B cell (primary cell): Measurements from ENCODE around the gene DDX23. TPM values are rescaled to one million over a fixed set of nuclear protein-coding genes. Genes with fewer than 3 reads are reported as not detected.

Experiments used
- ATAC-seq: fragments of 200-7000 bp; cut with Tn5 transposase; one replicate; pipeline ENCODE4 v1.10.0; 2021; ENCODE audit warnings: low read depth, mild to moderate bottlenecking, moderate number of reproducible peaks, moderate library complexity
- CTCF ChIA-PET: fragments of 350-600 bp; sonication (Branson Sonifier 250); formaldehyde crosslinking; loops from one replicate; lab custom pipeline; 2021; ENCODE audit warnings: antibody characterized with exemption, inconsistent platforms; lab: Charles Lee
- POLR2A ChIA-PET: fragments of 350-600 bp; sonication (Branson Sonifier 250); formaldehyde crosslinking; loops from one replicate; lab custom pipeline; 2021; ENCODE audit warnings: antibody characterized with exemption; lab: Charles Lee
- DNase-seq: peaks from one replicate; pipeline ENCODE4 v3.0.0; 2013
- H2AFZ ChIP-seq: 2 replicates; pipeline ENCODE4 v1.6.1; 2012; ENCODE audit warnings: mild to moderate bottlenecking, low read depth, low read length; ENCODE audit not compliant: insufficient read depth, poor library complexity, severe bottlenecking
- H3K27ac ChIP-seq, 2 donors: 1 replicate in 1 of 2; 2 replicates in 1 of 2; pipeline ENCODE4 v1.5.1; 2012 to 2013; ENCODE audit warnings: low read length in 2 of 2, mild to moderate bottlenecking in 2 of 2, moderate library complexity in 1 of 2
- H3K27me3 ChIP-seq, 4 experiments: fragments of 200-600 bp in 1 of 4; sonication (generic) in 1 of 4; replicated peaks in 1 of 4; 1 replicate in 2 of 4; 2 replicates in 2 of 4; pipeline versions ENCODE4 v1.6.1 to v1.7.0; 2013 to 2016; ENCODE audit warnings: low read length in 3 of 4, mild to moderate bottlenecking in 2 of 4, mixed read lengths in 1 of 4, moderate library complexity in 1 of 4; ENCODE audit not compliant: insufficient read depth in 4 of 4, control insufficient read depth in 3 of 4; ENCODE audit errors: control extremely low read depth in 1 of 4
- H3K36me3 ChIP-seq, 2 experiments: replicated peaks in 1 of 2; 1 replicate in 1 of 2; 2 replicates in 1 of 2; pipeline versions ENCODE4 v1.6.1 to v1.7.1; 2013; ENCODE audit warnings: low read length in 1 of 2; ENCODE audit not compliant: insufficient read depth in 2 of 2, control insufficient read depth in 1 of 2; ENCODE audit errors: control extremely low read depth in 1 of 2, extremely low read depth in 1 of 2
- H3K4me1 ChIP-seq, 2 donors: fragments of 200-600 bp in 1 of 2; sonication (generic) in 1 of 2; 1 replicate in 1 of 2; 2 replicates in 1 of 2; pipeline versions ENCODE4 v1.5.1 to v1.6.1; 2013 to 2017; ENCODE audit warnings: low read length in 2 of 2; ENCODE audit not compliant: control insufficient read depth in 2 of 2, insufficient read depth in 2 of 2
- H3K4me2 ChIP-seq: replicated peaks from 2 replicates; pipeline ENCODE3; 2012; ENCODE audit warnings: mild to moderate bottlenecking, low read depth, low read length; ENCODE audit not compliant: poor library complexity, severe bottlenecking
- H3K4me3 ChIP-seq, 5 experiments: fragments of 200-600 bp in 1 of 5; sonication (generic) in 1 of 5; 1 replicate in 3 of 5; 2 replicates in 2 of 5; pipeline versions ENCODE4 v1.5.1 to v1.7.0; 2011 to 2016; ENCODE audit warnings: low read length in 4 of 5, mild to moderate bottlenecking in 4 of 5, low read depth in 2 of 5, control low read depth in 1 of 5, moderate library complexity in 1 of 5; ENCODE audit not compliant: insufficient read depth in 1 of 5; ENCODE audit errors: control extremely low read depth in 1 of 5, extremely low read depth in 1 of 5
- H3K79me2 ChIP-seq: fragments of 200-600 bp; sonication (generic); one replicate; pipeline ENCODE4 v1.6.0; 2016; ENCODE audit warnings: low read length; ENCODE audit not compliant: control insufficient read depth, insufficient read depth
- H3K9ac ChIP-seq: fragments of 200-600 bp; sonication (generic); 2 replicates; pipeline ENCODE4 v1.6.1; 2017; ENCODE audit warnings: mild to moderate bottlenecking, low read length, moderate library complexity
- H3K9me3 ChIP-seq, 3 donors: one replicate each; pipeline versions ENCODE4 v1.6.1 to v1.7.1; 2013; ENCODE audit warnings: low read length in 2 of 3; ENCODE audit not compliant: control insufficient read depth in 2 of 3, insufficient read depth in 1 of 3; ENCODE audit errors: control extremely low read depth in 1 of 3
- H4K20me1 ChIP-seq: 2 replicates; pipeline ENCODE4 v1.6.0; 2012; ENCODE audit warnings: mild to moderate bottlenecking, low read length; ENCODE audit not compliant: insufficient read depth, control insufficient read depth, poor library complexity, severe bottlenecking
- H3K27ac Mint-ChIP-seq: one replicate; pipeline ENCODE4 v1.8.0; 2021; ENCODE audit warnings: mixed read lengths
- H3K27me3 Mint-ChIP-seq: one replicate; pipeline ENCODE4 v1.8.0; 2021; ENCODE audit warnings: mixed read lengths
- H3K4me1 Mint-ChIP-seq: one replicate; pipeline ENCODE4 v1.8.0; 2021; ENCODE audit warnings: mixed read lengths
- H3K4me3 Mint-ChIP-seq: one replicate; pipeline ENCODE4 v1.8.0; 2021; ENCODE audit warnings: mixed read lengths
- H3K9me3 Mint-ChIP-seq: one replicate; pipeline ENCODE4 v1.8.0; 2022; ENCODE audit warnings: mixed read lengths; ENCODE audit not compliant: insufficient read depth
- EZH2 ChIP-seq: IDR thresholded peaks from 2 replicates; pipeline ENCODE4 v1.6.1; 2012; ENCODE audit warnings: borderline replicate concordance, low read depth, mild to moderate bottlenecking, moderate library complexity, low read length; ENCODE audit not compliant: insufficient read depth, poor library complexity, severe bottlenecking
- WGBS: methylation state at CpG from one replicate; pipeline ENCODE4 v1.1.5; 2013; ENCODE audit warnings: missing lambda C conversion rate; ENCODE audit not compliant: insufficient coverage; 5-methylcytosine and 5-hydroxymethylcytosine counted together
- intact Hi-C: fragments of 100-400 bp; cut with micrococcal nuclease; formaldehyde crosslinking; loops from one replicate; pipeline ENCODE4 v1.10.0; 2022
- polyA plus RNA-seq: library from polyadenylated mRNA; depleted of rRNA; stranded (reverse); fragments of >200 nt; gene quantifications from 2 replicates; pipeline ENCODE4 v1.2.3, GENCODE V29; 2012
- total RNA-seq, 2 donors: library from RNA; stranded (reverse); fragments of 120-200 nt in 1 of 2; gene quantifications; 1 replicate in 1 of 2; 2 replicates in 1 of 2; pipeline versions ENCODE4 v1.2.3 to v1.2.4, GENCODE V29; 2013 to 2022
- TF ChIP-seq, protein P1 (sequence below): fragments of 200-600 bp; IDR thresholded peaks from one replicate; pipeline ENCODE4 v1.8.0; 2022; ENCODE audit warnings: antibody characterized with exemption, mild to moderate bottlenecking

DDX23 gene
- total and polyA plus RNA-seq, 2 donors (not counting 1 experiment from before 2014, with no cell fraction given): 76.1 to 135 TPM

DNA sequence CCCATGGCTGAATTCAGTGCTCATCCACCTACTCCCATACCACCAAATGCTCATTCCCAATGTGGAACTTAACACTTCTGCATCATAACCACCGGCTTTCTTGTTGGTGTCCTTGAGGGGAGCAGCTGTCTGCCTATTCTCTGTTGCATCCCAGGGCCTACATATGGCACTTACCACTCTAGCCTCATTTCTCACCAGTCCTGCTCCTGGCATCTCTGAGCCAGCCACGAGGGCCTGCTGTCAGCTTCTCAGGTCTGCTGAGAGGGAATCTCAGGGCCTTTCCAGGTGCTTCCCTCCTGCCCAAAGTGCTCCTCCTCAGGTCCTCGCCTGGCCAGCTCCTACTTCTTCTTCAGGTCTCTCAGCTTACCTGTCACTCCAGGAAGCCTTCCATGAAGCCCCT, 37.7 kb upstream of the DDX23 start:
- Histone ChIP-seq H2AFZ (no peak overlapping the region), H3K79me2 (no peaks in the 10 kb centered on the region), H3K4me1 (peaks cover 8% of the 10 kb centered on the region in 2 donors), H3K27me3 (peaks cover 0 to 18% (median 7%) of the 10 kb centered on the region in 4 experiments), H3K9ac (no peak overlapping the region), H3K27ac (no peak overlapping the region), H3K4me3 (no peak overlapping the region), H4K20me1 (no peaks in the 10 kb centered on the region), H3K4me2 (no peak overlapping the region), H3K9me3 (no peaks in the 10 kb centered on the region), H3K36me3 (no peaks in the 10 kb centered on the region)
- DNase-seq (no peak), ATAC-seq (no peak)
- no peak for TF ChIP-seq EZH2
- TF ChIP-seq, protein P1, sequence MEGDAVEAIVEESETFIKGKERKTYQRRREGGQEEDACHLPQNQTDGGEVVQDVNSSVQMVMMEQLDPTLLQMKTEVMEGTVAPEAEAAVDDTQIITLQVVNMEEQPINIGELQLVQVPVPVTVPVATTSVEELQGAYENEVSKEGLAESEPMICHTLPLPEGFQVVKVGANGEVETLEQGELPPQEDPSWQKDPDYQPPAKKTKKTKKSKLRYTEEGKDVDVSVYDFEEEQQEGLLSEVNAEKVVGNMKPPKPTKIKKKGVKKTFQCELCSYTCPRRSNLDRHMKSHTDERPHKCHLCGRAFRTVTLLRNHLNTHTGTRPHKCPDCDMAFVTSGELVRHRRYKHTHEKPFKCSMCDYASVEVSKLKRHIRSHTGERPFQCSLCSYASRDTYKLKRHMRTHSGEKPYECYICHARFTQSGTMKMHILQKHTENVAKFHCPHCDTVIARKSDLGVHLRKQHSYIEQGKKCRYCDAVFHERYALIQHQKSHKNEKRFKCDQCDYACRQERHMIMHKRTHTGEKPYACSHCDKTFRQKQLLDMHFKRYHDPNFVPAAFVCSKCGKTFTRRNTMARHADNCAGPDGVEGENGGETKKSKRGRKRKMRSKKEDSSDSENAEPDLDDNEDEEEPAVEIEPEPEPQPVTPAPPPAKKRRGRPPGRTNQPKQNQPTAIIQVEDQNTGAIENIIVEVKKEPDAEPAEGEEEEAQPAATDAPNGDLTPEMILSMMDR: no peak
- no peak overlapping the region for H3K4me3 Mint-ChIP-seq
- H3K27ac Mint-ChIP-seq: no peak overlapping the region
- CTCF ChIA-PET: interaction anchor here (0.5 to 5.9 kb wide), 18 partner anchors 9 to 340 kb away, joined by 3 to 303 read pairs (median 6); partner anchors contain the start of genes DDX23, FKBP11, RND1 and WNT1
- WGBS: 91% methylated on average over 3 of the region's 3 CpGs
- no peaks in the 10 kb centered on the region for H3K9me3 Mint-ChIP-seq
- peaks cover 5% of the 10 kb centered on the region for H3K4me1 Mint-ChIP-seq
- peaks cover 13% of the 10 kb centered on the region for H3K27me3 Mint-ChIP-seq
- POLR2A ChIA-PET: interaction anchor here (2.2 kb wide), 1 partner anchor 37 kb away, joined by 8 read pairs; the partner anchor contains the start of gene DDX23
- intact Hi-C loops: loop anchor here (1.0 to 5.0 kb wide), 2 partner anchors 75 to 137 kb away; no protein-coding TSS in a partner anchor

DNA sequence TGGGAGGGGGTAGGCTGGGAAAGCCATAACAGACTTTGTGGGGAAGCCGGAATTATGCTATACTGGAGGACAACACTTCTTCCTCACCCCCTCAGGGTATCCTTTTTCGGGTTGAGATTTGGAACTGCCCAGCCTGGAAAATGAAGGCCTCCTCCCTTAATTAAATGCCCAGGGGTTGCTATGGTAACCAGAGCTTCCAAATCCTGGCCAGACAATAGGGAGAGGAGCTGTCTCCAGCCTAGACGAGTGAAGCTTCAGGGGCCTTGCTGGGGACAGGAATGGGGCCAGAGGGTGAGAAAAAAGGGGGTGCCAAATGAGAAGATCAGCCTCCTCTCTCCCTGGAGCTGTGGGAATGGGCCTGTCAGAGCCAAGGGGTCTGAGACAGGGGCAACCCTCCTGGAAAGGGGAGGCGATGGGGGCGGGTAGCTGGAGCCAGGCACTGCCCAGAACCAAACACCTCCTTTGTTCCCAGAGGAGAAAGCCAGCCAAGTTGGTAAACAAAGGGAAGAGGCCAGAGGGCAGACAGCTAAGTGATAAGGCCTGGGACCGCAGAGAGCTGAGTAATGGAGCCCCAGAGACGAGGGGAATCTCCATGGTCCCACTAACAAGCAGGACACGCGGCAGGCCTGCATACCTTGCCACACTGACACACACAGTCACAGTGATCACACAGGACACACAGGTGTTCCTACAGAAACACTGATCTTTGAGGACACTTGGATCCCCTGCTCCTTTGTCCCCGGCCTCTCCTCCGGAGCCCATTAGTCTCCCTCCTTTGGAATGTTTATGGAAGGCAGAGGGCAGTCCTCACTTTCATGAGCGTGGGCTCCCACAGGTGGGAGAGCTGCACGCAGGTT, 31.6 kb upstream of the DDX23 start:
- H3K9me3 ChIP-seq: no peaks in the 10 kb centered on the region
- no peak overlapping the region for H3K27ac Mint-ChIP-seq
- ATAC-seq (no peak), DNase-seq (no peak)
- no peak overlapping the region for H2AFZ ChIP-seq
- H4K20me1 ChIP-seq: no peaks in the 10 kb centered on the region
- ChIA-PET POLR2A (interaction anchor here (0.6 kb wide), 1 partner anchor 62 kb away, joined by 5 read pairs; no protein-coding TSS in a partner anchor), CTCF (interaction anchor here (0.5 to 4.4 kb wide), 4 partner anchors 9 to 529 kb away, joined by 3 to 28 read pairs (median 6); partner anchors contain the start of gene DDX23)
- peaks cover 0 to 31% (median 18%) of the 10 kb centered on the region in 4 experiments for H3K27me3 ChIP-seq
- intact Hi-C loops: no loop called here
- H3K9me3 Mint-ChIP-seq: no peaks in the 10 kb centered on the region
- H3K36me3 ChIP-seq: no peaks in the 10 kb centered on the region
- H3K4me1 Mint-ChIP-seq: peaks cover 3% of the 10 kb centered on the region
- H3K79me2 ChIP-seq: no peaks in the 10 kb centered on the region
- H3K4me3 ChIP-seq: no peak overlapping the region
- no peak overlapping the region for H3K4me3 Mint-ChIP-seq
- 88% methylated on average over 11 of the region's 13 CpGs for WGBS
- no peak overlapping the region for H3K9ac ChIP-seq
- H3K4me2 ChIP-seq: no peak overlapping the region
- H3K27me3 Mint-ChIP-seq: peaks cover 31% of the 10 kb centered on the region
- no peak overlapping the region for H3K27ac ChIP-seq
- no peak for TF ChIP-seq EZH2
- TF ChIP-seq, protein P1: no peak
- H3K4me1 ChIP-seq: no peaks in the 10 kb centered on the region
